ENCODE data around the gene NYAP2.

Gene NYAP2

DNA sequence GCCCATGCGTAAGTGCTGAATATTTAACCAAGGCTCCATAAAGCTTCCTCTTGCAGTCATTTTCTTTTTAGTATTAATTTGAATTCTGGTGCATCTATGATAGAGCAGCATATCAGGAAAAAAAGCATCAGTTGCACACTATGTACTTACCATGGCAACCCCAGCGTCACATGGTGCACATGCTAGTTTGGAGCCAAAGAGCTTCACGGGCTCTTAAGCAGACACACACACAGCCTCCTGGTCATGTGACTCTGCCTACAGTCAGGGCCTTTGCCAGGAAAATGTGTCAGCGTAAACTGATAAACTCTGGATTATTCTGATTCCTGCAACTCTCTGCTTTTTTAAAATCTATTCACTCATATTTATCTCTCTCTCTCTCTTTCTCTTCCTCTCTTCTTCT, 30.2 kb downstream of the NYAP2 start:
- DNase-seq (ENCODE audit: low read depth), result no peak

- DNase-seq (ENCODE audit: low read depth), result no peak
Measured at GRCh38 chr2:225431105-225431863, 31.8 kb downstream of the NYAP2 start.

- no peak for DNase-seq (ENCODE audit: low read depth)
Measured at GRCh38 chr2:225434014-225434413, 34.5 kb downstream of the NYAP2 start.

DNA sequence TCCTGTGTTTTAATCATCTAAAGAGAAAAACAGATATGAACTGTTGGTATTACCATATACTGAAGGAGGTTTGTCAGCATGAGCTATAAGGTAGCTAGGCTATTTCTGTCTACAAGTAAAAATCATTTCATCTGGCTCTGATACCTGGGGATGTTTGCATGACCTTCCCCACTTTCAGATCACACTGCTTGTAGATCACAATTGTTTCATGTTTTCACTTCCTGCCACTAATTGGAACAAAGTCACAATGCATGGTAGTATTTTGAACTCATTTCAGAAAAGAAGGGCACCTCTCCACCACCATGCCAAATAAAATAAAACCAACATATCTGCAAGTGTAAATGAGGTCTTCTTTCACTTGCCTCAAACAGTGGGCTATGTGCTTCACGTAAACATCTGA, 37.8 kb downstream of the NYAP2 start:
- no peak for DNase-seq (ENCODE audit: low read depth)

- DNase-seq (ENCODE audit: low read depth), result no peak
Measured at GRCh38 chr2:225438248-225438647, 38.7 kb downstream of the NYAP2 start.

GRCh38 chr2:225452677-225453076, 53.2 kb downstream of the NYAP2 start:
- no peak for DNase-seq (ENCODE audit: low read depth)

DNA sequence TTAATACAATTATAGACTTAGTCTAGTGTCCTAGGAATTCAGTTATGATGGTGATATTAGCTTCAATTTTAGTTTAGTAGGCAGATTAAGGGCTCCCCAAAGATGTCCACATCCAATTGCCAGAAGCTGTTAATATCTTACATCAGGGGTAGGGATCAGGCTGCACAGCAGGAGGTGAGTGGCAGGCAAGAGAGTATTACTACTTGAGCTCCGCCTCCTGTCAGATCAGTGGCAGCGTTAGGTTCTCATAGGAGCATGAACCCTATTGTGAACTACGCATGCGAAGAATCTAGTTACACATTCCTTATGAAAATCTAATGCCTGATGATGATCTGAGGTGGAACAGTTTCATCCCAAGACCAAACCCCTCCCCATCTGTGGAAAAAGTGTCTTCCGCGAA, 54.9 kb downstream of the NYAP2 start:
- DNase-seq (ENCODE audit: low read depth), result no peak

- no peak for DNase-seq (ENCODE audit: low read depth)
Measured at GRCh38 chr2:225456619-225457260, 57.2 kb downstream of the NYAP2 start.

DNA sequence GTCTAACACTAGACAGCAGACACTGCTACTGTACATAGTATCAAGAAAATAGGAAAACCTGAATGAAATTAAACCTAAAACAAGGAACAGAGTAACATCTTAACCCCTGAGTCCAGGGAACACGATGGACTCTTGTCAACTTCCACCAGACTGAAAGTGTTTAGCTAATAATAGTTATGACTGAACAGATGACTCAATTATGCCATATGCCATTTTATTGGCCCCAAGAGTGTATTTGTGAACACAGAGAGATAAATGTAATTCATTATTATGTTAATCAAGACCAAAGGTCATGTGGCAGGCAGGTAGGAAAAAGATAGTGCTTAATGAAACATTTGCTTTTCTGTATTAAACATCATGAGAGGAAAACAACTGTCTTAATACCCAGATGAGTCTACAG, 58.0 kb downstream of the NYAP2 start:
- no peak for DNase-seq (ENCODE audit: low read depth)

DNA sequence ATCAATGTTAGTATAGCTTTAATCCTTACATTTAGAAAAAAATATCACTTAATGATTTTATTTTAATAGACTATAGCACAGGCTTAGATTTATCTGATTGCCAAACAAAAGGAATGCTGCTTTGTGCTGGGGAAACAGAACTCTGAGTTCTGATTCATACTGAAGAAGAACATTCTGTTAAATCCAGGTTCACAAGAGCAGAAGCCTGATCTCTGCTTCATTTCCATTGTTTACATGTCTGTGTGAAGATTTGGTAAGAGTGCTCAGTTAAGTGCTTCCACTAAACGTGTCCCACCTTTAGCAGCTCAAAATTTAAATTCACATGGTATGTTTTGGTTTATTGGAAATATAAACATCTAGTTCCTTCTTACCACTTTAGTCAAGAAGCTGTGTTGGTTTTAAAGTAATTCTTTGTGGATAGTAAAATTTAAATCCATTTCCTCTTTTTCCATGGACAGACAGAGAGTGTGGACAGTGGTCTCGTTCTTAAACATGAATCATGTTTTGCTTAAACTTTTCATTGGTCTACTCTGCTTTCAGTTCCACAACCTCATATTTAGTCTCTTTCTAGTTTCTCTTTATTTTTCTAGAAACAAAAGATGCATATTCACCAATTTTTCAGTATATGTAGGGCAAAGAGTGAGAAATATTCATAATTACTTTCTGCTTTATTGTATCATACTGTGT, 59.1 kb downstream of the NYAP2 start:
- no peak for DNase-seq (ENCODE audit: low read depth)

DNA sequence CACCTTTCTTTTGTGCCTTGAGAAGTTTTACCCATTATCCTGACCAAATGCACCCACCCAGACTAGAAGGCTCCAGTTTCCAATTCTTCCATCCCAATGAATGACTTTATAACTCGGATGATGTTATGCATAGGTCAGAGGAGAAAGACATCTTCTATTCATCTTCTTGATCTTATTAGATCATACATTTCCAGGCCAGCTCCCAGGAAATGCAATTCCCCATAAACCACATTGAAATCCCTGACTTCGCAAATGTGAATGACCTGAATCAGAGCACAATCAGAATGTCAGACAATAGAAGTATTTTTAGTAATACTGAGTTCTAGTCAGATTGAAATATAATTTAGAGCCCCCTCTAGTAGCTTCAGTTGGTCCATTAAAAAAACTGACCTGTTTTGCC, 62.9 kb downstream of the NYAP2 start:
- no peak for DNase-seq (ENCODE audit: low read depth)

DNA sequence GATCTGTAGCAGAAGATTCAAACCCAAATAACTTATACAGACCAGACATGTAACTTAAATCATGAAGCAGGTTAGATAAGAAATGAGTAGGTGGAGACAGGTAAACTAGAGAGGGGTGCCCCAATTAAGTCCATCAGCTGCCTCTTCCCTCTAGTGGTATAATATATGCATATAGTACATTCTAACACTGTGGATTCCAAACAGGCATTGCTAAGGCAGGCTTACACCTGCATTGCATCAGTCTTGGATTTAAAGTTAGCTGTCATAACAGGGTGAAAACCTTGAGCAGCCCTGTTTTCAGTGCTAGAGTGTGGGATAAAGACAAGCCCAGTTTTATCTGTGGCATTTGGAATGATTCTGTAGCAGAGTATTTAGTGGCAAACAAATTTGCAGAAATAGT, 63.4 kb downstream of the NYAP2 start:
- no peak for DNase-seq (ENCODE audit: low read depth)

DNA sequence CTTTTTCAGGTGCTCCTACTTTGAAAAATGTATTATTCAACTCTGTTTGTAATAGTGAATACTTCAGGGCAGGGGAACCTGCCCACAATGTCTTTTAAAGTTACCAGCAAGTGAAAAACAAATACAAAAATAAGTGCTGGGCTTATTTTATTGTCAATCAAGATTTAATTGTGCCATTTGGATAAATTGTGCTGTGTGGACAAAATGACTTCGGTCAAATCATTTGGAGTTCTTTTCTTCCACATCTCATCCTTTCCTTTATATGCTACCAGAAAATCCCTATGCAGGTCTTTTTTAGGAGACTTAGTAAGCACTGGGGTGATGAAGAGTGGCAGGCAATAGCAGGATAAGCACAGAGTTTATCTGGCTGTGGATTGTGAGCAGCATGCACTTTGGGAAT, 63.9 kb downstream of the NYAP2 start:
- DNase-seq (ENCODE audit: low read depth), result no peak

GRCh38 chr2:225464346-225465025, 65.0 kb downstream of the NYAP2 start:
- DNase-seq (ENCODE audit: low read depth), result no peak

- no peak for DNase-seq (ENCODE audit: low read depth)
Measured at GRCh38 chr2:225465827-225466226, 66.3 kb downstream of the NYAP2 start.

- DNase-seq (ENCODE audit: low read depth), result no peak
Measured at GRCh38 chr2:225466891-225467604, 67.5 kb downstream of the NYAP2 start.

- DNase-seq (ENCODE audit: low read depth), result no peak
Measured at GRCh38 chr2:225468131-225468530, 68.6 kb downstream of the NYAP2 start.

- no peak for DNase-seq (ENCODE audit: low read depth)
Measured at GRCh38 chr2:225471039-225471438, 71.5 kb downstream of the NYAP2 start.

DNA sequence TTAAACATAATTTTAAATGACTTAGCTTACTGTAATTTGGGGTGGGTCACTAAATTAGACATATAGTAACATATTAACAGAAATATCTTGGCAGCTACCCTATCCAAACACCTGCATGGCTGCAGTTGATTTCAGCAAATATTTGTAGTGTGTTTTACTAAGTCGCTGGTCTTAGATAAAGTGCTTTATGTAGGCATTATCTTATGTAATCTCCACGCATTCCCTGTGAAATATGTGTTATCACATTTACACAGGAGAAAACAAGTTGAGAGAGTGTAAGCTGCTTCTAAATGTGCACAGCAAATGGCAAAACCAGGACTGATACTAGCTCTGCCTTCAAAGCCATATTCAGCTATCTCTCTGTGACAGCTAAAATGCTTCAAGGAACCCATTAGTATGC, 72.0 kb downstream of the NYAP2 start:
- DNase-seq (ENCODE audit: low read depth), result no peak

GRCh38 chr2:225472161-225472560, 72.7 kb downstream of the NYAP2 start:
- no peak for DNase-seq (ENCODE audit: low read depth)

GRCh38 chr2:225479386-225479785, 79.9 kb downstream of the NYAP2 start:
- DNase-seq (ENCODE audit: low read depth), result no peak

GRCh38 chr2:225484751-225485150, 85.2 kb downstream of the NYAP2 start:
- no peak for DNase-seq (ENCODE audit: low read depth)
